ENCODE measurements around the gene SLC34A3. TPM values are rescaled to one million over a fixed set of nuclear protein-coding genes. Genes with fewer than 3 reads are reported as not detected.

SLC34A3 gene
- total RNA-seq, 2 donors from 2014 or later = 0.54 TPM; not detected in 1

DNA sequence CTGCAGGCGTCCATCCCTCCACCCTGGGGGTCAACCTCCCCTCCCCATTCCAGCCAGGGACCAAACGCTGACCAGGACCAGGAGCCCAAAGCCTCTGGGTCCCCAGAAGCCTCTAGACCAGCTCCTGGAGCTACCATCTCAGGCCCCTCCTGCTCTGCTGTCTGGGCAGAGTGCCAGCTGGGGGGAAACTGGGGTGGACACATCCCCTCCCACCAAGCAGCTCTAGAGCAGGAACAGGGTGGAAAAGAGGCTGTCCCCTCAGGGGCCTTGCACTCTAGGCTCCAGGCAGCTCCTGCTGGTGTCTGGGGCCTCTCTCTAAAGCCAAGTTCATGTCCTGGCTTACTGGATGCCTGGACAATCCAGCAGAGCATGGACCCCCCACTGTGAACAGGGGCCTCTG is 37.8 kb upstream of the SLC34A3 start:
- no peak for DNase-seq (ENCODE audit: low spot score)
- no peak overlapping the region for H3K27ac ChIP-seq
- peaks cover 12 to 24% of the 10 kb centered on the region in 2 donors for H3K4me1 ChIP-seq (ENCODE audit: control insufficient read depth in 1 of 2, low read depth in 2 of 2)
- ATAC-seq (ENCODE audit: insufficient number of reproducible peaks, low FRiP score, low read depth) = no peak
- H3K27me3 ChIP-seq (replicated peaks; ENCODE audit: insufficient read depth) = no peaks in the 10 kb centered on the region
- no peak overlapping the region for H3K4me3 ChIP-seq
- no peaks in the 10 kb centered on the region for H3K9me3 ChIP-seq
- peaks cover 15% of the 10 kb centered on the region for H3K36me3 ChIP-seq
- TF ChIP-seq, protein P1, sequence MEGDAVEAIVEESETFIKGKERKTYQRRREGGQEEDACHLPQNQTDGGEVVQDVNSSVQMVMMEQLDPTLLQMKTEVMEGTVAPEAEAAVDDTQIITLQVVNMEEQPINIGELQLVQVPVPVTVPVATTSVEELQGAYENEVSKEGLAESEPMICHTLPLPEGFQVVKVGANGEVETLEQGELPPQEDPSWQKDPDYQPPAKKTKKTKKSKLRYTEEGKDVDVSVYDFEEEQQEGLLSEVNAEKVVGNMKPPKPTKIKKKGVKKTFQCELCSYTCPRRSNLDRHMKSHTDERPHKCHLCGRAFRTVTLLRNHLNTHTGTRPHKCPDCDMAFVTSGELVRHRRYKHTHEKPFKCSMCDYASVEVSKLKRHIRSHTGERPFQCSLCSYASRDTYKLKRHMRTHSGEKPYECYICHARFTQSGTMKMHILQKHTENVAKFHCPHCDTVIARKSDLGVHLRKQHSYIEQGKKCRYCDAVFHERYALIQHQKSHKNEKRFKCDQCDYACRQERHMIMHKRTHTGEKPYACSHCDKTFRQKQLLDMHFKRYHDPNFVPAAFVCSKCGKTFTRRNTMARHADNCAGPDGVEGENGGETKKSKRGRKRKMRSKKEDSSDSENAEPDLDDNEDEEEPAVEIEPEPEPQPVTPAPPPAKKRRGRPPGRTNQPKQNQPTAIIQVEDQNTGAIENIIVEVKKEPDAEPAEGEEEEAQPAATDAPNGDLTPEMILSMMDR (IDR thresholded peaks at IDR 0.05) = no peak

DNA sequence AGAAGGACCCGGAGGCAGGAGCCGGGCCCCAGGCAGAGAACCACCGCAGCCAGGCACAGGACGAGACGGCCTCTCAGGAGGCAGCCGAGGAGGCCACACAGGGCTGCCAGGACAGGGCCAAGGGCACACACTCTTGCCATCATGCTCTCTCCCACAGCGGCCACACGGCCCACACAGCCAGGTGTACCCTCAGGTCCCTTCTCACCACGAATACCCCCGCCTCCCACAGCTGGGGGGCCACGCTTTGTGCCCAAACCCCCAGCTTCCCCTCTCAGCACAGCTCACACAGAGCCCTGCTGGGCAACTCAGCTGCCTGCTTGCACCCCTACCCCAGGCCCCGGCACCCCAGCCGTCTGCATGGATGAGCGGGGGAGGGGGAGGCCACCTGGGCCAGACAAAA is 36.9 kb upstream of the SLC34A3 start:
- Histone ChIP-seq H3K36me3 (peaks cover 15% of the 10 kb centered on the region), H3K27me3 (replicated peaks; ENCODE audit: insufficient read depth) (no peaks in the 10 kb centered on the region), H3K4me3 (no peak overlapping the region), H3K27ac (no peak overlapping the region), H3K4me1 (ENCODE audit: control insufficient read depth in 1 of 2, low read depth in 2 of 2) (peaks cover 13 to 32% of the 10 kb centered on the region in 2 donors), H3K9me3 (no peaks in the 10 kb centered on the region)
- no peak for DNase-seq (ENCODE audit: low spot score)
- ATAC-seq (ENCODE audit: insufficient number of reproducible peaks, low FRiP score, low read depth) = no peak
- TF ChIP-seq, protein P1 (IDR thresholded peaks at IDR 0.05) = no peak

DNA sequence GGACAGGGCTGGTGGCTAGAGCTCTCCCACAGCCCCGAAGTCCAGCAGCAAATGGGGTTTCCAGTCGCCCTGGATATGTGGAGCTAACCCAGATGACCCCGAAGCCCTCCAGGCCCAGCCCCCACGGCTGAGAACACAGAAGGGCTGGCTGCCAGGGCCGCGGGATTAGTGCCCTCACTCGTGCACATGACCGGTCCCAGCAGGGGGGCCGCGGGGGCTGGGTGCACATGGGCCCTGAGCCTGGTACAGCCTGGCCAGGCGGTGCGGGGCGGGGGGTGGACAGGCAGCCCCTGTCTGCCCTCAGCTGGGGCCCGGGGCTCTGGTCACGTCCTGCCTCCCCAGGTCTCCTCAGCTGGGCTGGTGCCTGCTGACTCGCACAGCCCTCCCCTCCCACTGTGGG is 36.3 kb upstream of the SLC34A3 start:
- ATAC-seq (ENCODE audit: insufficient number of reproducible peaks, low FRiP score, low read depth) (no peak), DNase-seq (ENCODE audit: low spot score) (no peak)
- Histone ChIP-seq H3K27ac (no peak overlapping the region), H3K27me3 (replicated peaks; ENCODE audit: insufficient read depth) (no peaks in the 10 kb centered on the region), H3K9me3 (no peaks in the 10 kb centered on the region), H3K4me3 (no peak overlapping the region), H3K4me1 (ENCODE audit: control insufficient read depth in 1 of 2, low read depth in 2 of 2) (peaks cover 17 to 36% of the 10 kb centered on the region in 2 donors), H3K36me3 (peaks cover 15% of the 10 kb centered on the region)
- TF ChIP-seq, protein P1 (IDR thresholded peaks at IDR 0.05) = no peak

GRCh38 chr9:137194909-137195308 is 35.8 kb upstream of the SLC34A3 start:
- TF ChIP-seq, protein P1 (IDR thresholded peaks at IDR 0.05) = no peak
- H3K4me3 ChIP-seq = no peak overlapping the region
- H3K4me1 ChIP-seq (ENCODE audit: control insufficient read depth in 1 of 2, low read depth in 2 of 2) = peaks cover 16 to 36% of the 10 kb centered on the region in 2 donors
- no peak overlapping the region for H3K27ac ChIP-seq
- no peaks in the 10 kb centered on the region for H3K27me3 ChIP-seq (replicated peaks; ENCODE audit: insufficient read depth)
- no peak for DNase-seq (ENCODE audit: low spot score)
- H3K9me3 ChIP-seq = no peaks in the 10 kb centered on the region
- ATAC-seq (ENCODE audit: insufficient number of reproducible peaks, low FRiP score, low read depth) = no peak
- peaks cover 13% of the 10 kb centered on the region for H3K36me3 ChIP-seq

DNA sequence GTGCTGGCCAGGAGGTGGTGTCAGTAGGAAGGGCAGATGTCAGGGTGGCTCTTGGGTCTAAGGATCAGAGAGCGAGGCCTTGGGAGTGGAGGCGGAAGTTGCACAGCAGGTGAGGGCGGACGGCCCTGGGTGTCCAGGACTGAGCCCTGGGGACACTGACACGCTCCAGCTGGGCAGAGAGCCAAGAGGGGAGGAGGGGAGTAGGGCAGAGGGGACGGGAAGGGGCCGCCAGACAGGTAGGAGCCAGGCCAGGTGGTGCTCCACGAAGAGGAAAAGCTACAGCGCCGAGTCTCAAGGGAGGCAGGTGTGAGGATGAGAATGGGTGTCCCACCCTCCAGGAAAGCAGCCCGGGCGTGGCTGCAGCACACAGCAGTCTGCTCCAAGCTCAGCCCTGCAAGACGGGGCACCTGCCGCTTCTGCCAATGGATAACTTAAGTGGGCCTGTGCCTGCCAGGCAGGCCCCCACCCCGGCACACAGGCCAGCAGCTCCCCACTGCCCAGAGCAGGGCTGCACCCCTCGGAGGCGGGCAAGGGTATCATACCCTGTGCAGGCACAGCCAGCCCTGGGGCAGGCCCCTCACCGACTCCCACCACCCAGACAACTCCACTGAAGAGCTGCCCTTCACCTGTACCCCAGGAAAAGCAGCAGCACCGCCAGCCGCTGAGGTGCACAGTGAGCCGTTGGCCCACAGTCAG is 35.0 kb upstream of the SLC34A3 start:
- Histone ChIP-seq H3K36me3 (peaks cover 9% of the 10 kb centered on the region), H3K27ac (no peak overlapping the region), H3K4me1 (ENCODE audit: control insufficient read depth in 1 of 2, low read depth in 2 of 2) (peaks cover 11 to 28% of the 10 kb centered on the region in 2 donors), H3K4me3 (no peak overlapping the region), H3K9me3 (no peaks in the 10 kb centered on the region), H3K27me3 (replicated peaks; ENCODE audit: insufficient read depth) (no peaks in the 10 kb centered on the region)
- no peak for ATAC-seq (ENCODE audit: insufficient number of reproducible peaks, low FRiP score, low read depth)
- no peak for DNase-seq (ENCODE audit: low spot score)
- TF ChIP-seq, protein P1 (IDR thresholded peaks at IDR 0.05) = no peak

Measured in thoracic aorta (tissue), 2 donors.